H1 (cell line): ENCODE measurements around the gene FAM174A. TPM values are rescaled to one million over a fixed set of nuclear protein-coding genes. Genes with fewer than 3 reads are reported as not detected.

Experiments
- CTCF ChIA-PET: fragments of 300-600 bp; sonication (Branson Sonifier 250); formaldehyde crosslinking; loops from one replicate; lab custom pipeline; 2021; ENCODE audit not compliant: partially characterized antibody; lab: Charles Lee
- POLR2A ChIA-PET: fragments of 300-600 bp; sonication (Branson Sonifier 250); formaldehyde crosslinking; loops from one replicate; lab custom pipeline; 2021; ENCODE audit warnings: inconsistent platforms; ENCODE audit not compliant: partially characterized antibody; lab: Charles Lee
- DNase-seq, 2 experiments: peaks; one replicate each; pipeline versions ENCODE4 v3.0.0 to v3.0.0-alpha.2; 2010 to 2022; ENCODE audit warnings: low spot score in 2 of 2, low read depth in 1 of 2, mixed read lengths in 1 of 2
- FAIRE-seq: peaks from 2 replicates; lab custom pipeline; 2011; peaks lifted over from hg19 to GRCh38; lab: Jason Lieb, UNC
- H2AFZ ChIP-seq: 2 replicates; pipeline ENCODE4 v1.8.1; 2012; ENCODE audit warnings: low read length, inconsistent platforms
- H2AK5ac ChIP-seq: 2 replicates; pipeline ENCODE4 v1.6.1; 2013; ENCODE audit warnings: low read depth, low read length
- H2BK120ac ChIP-seq: replicated peaks from 2 replicates; pipeline ENCODE3; 2013; ENCODE audit warnings: low read depth, low read length, inconsistent platforms
- H2BK12ac ChIP-seq: 2 replicates; pipeline ENCODE4 v1.6.1; 2013; ENCODE audit warnings: low read depth, low read length
- H2BK15ac ChIP-seq: 2 replicates; pipeline ENCODE4 v1.6.1; 2013; ENCODE audit warnings: low read length
- H2BK20ac ChIP-seq: 2 replicates; pipeline ENCODE4 v1.6.1; 2013; ENCODE audit warnings: low read length
- H2BK5ac ChIP-seq: 2 replicates; pipeline ENCODE4 v1.6.1; 2013; ENCODE audit warnings: low read depth, low read length
- H3K14ac ChIP-seq: 2 replicates; pipeline ENCODE4 v1.6.1; 2013; ENCODE audit warnings: inconsistent platforms; ENCODE audit not compliant: insufficient read length
- H3K18ac ChIP-seq: 2 replicates; pipeline ENCODE4 v1.6.1; 2013; ENCODE audit warnings: low read length; ENCODE audit errors: extremely low read depth
- H3K23ac ChIP-seq: 2 replicates; pipeline ENCODE4 v1.6.1; 2013; ENCODE audit warnings: inconsistent platforms; ENCODE audit not compliant: insufficient read length
- H3K23me2 ChIP-seq: 2 replicates; pipeline ENCODE4 v1.6.1; 2013; ENCODE audit warnings: low read depth, low read length
- H3K27ac ChIP-seq: 2 replicates; pipeline ENCODE4 v1.6.1; 2011; ENCODE audit warnings: low read depth, low read length, inconsistent platforms
- H3K27me3 ChIP-seq, 4 experiments: replicated peaks in 1 of 4; 1 replicate in 1 of 4; 2 replicates in 3 of 4; pipeline versions ENCODE4 v1.6.1 to v1.8.1; 2011 to 2013; ENCODE audit warnings: low read length in 3 of 4, mild to moderate bottlenecking in 3 of 4, inconsistent platforms in 2 of 4, mixed read lengths in 2 of 4, moderate library complexity in 1 of 4; ENCODE audit not compliant: control insufficient read depth in 3 of 4, insufficient read depth in 3 of 4; ENCODE audit errors: extremely low read depth in 1 of 4
- H3K36me3 ChIP-seq, 4 experiments: 2 replicates each; pipeline versions ENCODE4 v1.6.1 to v1.8.1; 2011 to 2013; ENCODE audit warnings: mild to moderate bottlenecking in 4 of 4, low read length in 3 of 4, moderate library complexity in 2 of 4, control low read depth in 1 of 4, inconsistent platforms in 1 of 4; ENCODE audit not compliant: insufficient read depth in 4 of 4, control insufficient read depth in 2 of 4
- H3K4ac ChIP-seq: replicated peaks from 2 replicates; pipeline ENCODE3; 2013; ENCODE audit warnings: low read length, low read depth, mixed read lengths, inconsistent platforms; ENCODE audit not compliant: insufficient read length
- H3K4me1 ChIP-seq, 4 experiments: replicated peaks in 1 of 4; 1 replicate in 1 of 4; 2 replicates in 3 of 4; pipeline versions ENCODE4 v1.6.1 to v1.8.1; 2011 to 2013; ENCODE audit warnings: low read length in 3 of 4, inconsistent platforms in 2 of 4, mixed read lengths in 1 of 4; ENCODE audit not compliant: insufficient read depth in 4 of 4, control insufficient read depth in 3 of 4
- H3K4me2 ChIP-seq, 2 experiments: 2 replicates each; pipeline versions ENCODE4 v1.6.1 to v1.8.1; 2011 to 2013; ENCODE audit warnings: low read depth in 2 of 2, low read length in 2 of 2, control low read depth in 1 of 2, inconsistent platforms in 1 of 2, mild to moderate bottlenecking in 1 of 2; ENCODE audit not compliant: insufficient read depth in 1 of 2
- H3K4me3 ChIP-seq, 4 experiments: fragments of 200-600, 300-600 bp in 1 of 4; sonication (generic), shearing (Covaris generic), sonication (Bioruptor Twin) in 1 of 4; 2 replicates each; pipeline versions ENCODE4 v1.5.1 to v1.8.1; 2011 to 2016; ENCODE audit warnings: low read length in 4 of 4, low read depth in 3 of 4, control low read depth in 2 of 4, inconsistent platforms in 2 of 4, mild to moderate bottlenecking in 2 of 4, mixed read lengths in 1 of 4, moderate library complexity in 1 of 4; ENCODE audit not compliant: insufficient read depth in 2 of 4; ENCODE audit errors: extremely low read depth in 1 of 4
- H3K56ac ChIP-seq: replicated peaks from 2 replicates; pipeline ENCODE3; 2013; ENCODE audit warnings: low read depth, mild to moderate bottlenecking, mixed read lengths, low read length, inconsistent platforms; ENCODE audit not compliant: insufficient read length
- H3K79me1 ChIP-seq: 2 replicates; pipeline ENCODE4 v1.6.1; 2013; ENCODE audit warnings: low read depth, low read length, control low read depth
- H3K79me2 ChIP-seq, 2 experiments: 2 replicates each; pipeline versions ENCODE4 v1.6.1 to v1.8.1; 2012 to 2013; ENCODE audit warnings: low read length in 2 of 2, mild to moderate bottlenecking in 2 of 2, inconsistent platforms in 1 of 2; ENCODE audit not compliant: insufficient read depth in 2 of 2, control insufficient read depth in 1 of 2
- H3K9ac ChIP-seq, 4 experiments: replicated peaks in 1 of 4; 1 replicate in 1 of 4; 2 replicates in 3 of 4; pipeline versions ENCODE4 v1.6.1 to v1.8.1; 2011 to 2013; ENCODE audit warnings: low read depth in 3 of 4, low read length in 3 of 4, control low read depth in 2 of 4, mild to moderate bottlenecking in 2 of 4, moderate library complexity in 2 of 4, inconsistent platforms in 1 of 4; ENCODE audit errors: extremely low read depth in 1 of 4
- H3K9me3 ChIP-seq, 2 experiments: 2 replicates each; pipeline versions ENCODE4 v1.6.1 to v1.8.1; 2012 to 2013; ENCODE audit warnings: mild to moderate bottlenecking in 2 of 2, moderate library complexity in 2 of 2, control low read depth in 1 of 2, inconsistent platforms in 1 of 2, low read depth in 1 of 2, low read length in 1 of 2, mixed read lengths in 1 of 2; ENCODE audit not compliant: insufficient read depth in 2 of 2
- H4K20me1 ChIP-seq, 2 experiments: replicated peaks in 1 of 2; 2 replicates each; pipeline versions ENCODE3 to v1.8.1; 2011 to 2013; ENCODE audit warnings: inconsistent platforms in 2 of 2, low read length in 2 of 2, mild to moderate bottlenecking in 1 of 2; ENCODE audit not compliant: insufficient read depth in 2 of 2, control insufficient read depth in 1 of 2
- H4K5ac ChIP-seq: 2 replicates; pipeline ENCODE4 v1.6.1; 2013; ENCODE audit warnings: low read length, low read depth, mixed read lengths, inconsistent platforms; ENCODE audit not compliant: insufficient read length
- H4K8ac ChIP-seq: 2 replicates; pipeline ENCODE4 v1.8.0; 2013; ENCODE audit warnings: mild to moderate bottlenecking, moderate library complexity, low read length, inconsistent platforms; ENCODE audit not compliant: insufficient read depth; ENCODE audit errors: extremely low read depth
- H4K91ac ChIP-seq: replicated peaks from 2 replicates; pipeline ENCODE3; 2013; ENCODE audit warnings: low read length, mixed read lengths, inconsistent platforms; ENCODE audit not compliant: insufficient read length
- CEBPB ChIP-seq: IDR thresholded peaks from 2 replicates; pipeline ENCODE4 v1.6.1; 2012; ENCODE audit warnings: low read depth, low read length
- CTBP2 ChIP-seq: IDR thresholded peaks from 2 replicates; pipeline ENCODE4 v1.7.0; 2011; ENCODE audit warnings: borderline replicate concordance, mild to moderate bottlenecking, moderate library complexity, mixed read lengths, low read length; ENCODE audit not compliant: insufficient read depth, insufficient read length
- JUN ChIP-seq: IDR thresholded peaks from 2 replicates; pipeline ENCODE4 v1.6.1; 2011; ENCODE audit warnings: low read depth, mild to moderate bottlenecking, improper control_type of control experiment, low read length
- KDM1A ChIP-seq: fragments of 200-600, 300-600 bp; sonication (generic); IDR thresholded peaks from 2 replicates; pipeline ENCODE4 v1.7.1; 2016; ENCODE audit warnings: mild to moderate bottlenecking, low read length, borderline replicate concordance
- KDM4A ChIP-seq: IDR thresholded peaks from one replicate; pipeline ENCODE4 v1.7.1; 2012; ENCODE audit warnings: low read depth, mild to moderate bottlenecking, moderate library complexity, low read length, inconsistent platforms; ENCODE audit not compliant: severe bottlenecking
- KDM5A ChIP-seq: fragments of 200-600 bp; IDR thresholded peaks from 2 replicates; pipeline ENCODE4 v1.7.1; 2012; ENCODE audit warnings: mild to moderate bottlenecking, low read length, inconsistent platforms, mixed read lengths
- RAD21 ChIP-seq, 2 experiments: IDR thresholded peaks in 1 of 2; conservative IDR thresholded peaks in 1 of 2; 2 replicates each; pipeline ENCODE4 v1.6.1; 2011; ENCODE audit warnings: low read depth in 2 of 2, low read length in 2 of 2, improper control_type of control experiment in 1 of 2, inconsistent platforms in 1 of 2, mild to moderate bottlenecking in 1 of 2, moderate library complexity in 1 of 2
- RXRA ChIP-seq: IDR thresholded peaks from 2 replicates; pipeline ENCODE4 v1.6.1; 2011; ENCODE audit warnings: low read depth, mild to moderate bottlenecking, low read length, moderate library complexity; ENCODE audit not compliant: insufficient read depth
- SAP30 ChIP-seq: fragments of 300-600 bp; sonication (generic); IDR thresholded peaks from 2 replicates; pipeline ENCODE4 v1.7.1; 2012; ENCODE audit warnings: low read length, moderate library complexity, mild to moderate bottlenecking, inconsistent platforms; ENCODE audit not compliant: insufficient read depth, insufficient replicate concordance
- TAF1 ChIP-seq: IDR thresholded peaks from 2 replicates; pipeline ENCODE4 v1.6.1; 2011; ENCODE audit warnings: mild to moderate bottlenecking, low read depth, low read length
- TBP ChIP-seq: IDR thresholded peaks from 2 replicates; pipeline ENCODE4 v1.6.1; 2011; ENCODE audit warnings: low read depth, low read length, improper control_type of control experiment
- TEAD4 ChIP-seq: IDR thresholded peaks from 2 replicates; pipeline ENCODE4 v1.6.1; 2012; ENCODE audit warnings: low read depth, low read length, inconsistent platforms, mixed read lengths
- WGBS, 2 experiments: shearing (Covaris generic) in 1 of 2; methylation state at CpG; one replicate each; pipeline versions ENCODE4 v1.1.6 to v1.1.7; 2013 to 2015; ENCODE audit warnings: low lambda C conversion rate in 2 of 2, mixed read lengths in 2 of 2, inconsistent platforms in 1 of 2, low coverage in 1 of 2, missing lambda C conversion rate in 1 of 2; ENCODE audit not compliant: insufficient replicate concordance in 2 of 2, insufficient coverage in 1 of 2, insufficient read length in 1 of 2; ENCODE audit errors: extremely low coverage in 1 of 2, missing lambda C conversion rate in 1 of 2; 5-methylcytosine and 5-hydroxymethylcytosine counted together
- polyA plus RNA-seq, 7 experiments: library from polyadenylated mRNA; depleted of rRNA in 3 of 7; stranded (reverse) in 5 of 7; unstranded in 2 of 7; fragments of >200 nt in 5 of 7; fragments of 200-250 nt in 2 of 7; gene quantifications; 1 replicate in 5 of 7; 2 replicates in 1 of 7; 4 replicates in 1 of 7; pipeline versions ENCODE4 v1.2.1 to v1.2.3, GENCODE V29; 2011 to 2013; ENCODE audit warnings: missing spikeins in 2 of 7, mixed read lengths in 2 of 7
- total RNA-seq: library from RNA; stranded (reverse); fragmentation: NEBNext Ultra II Directional; extraction: Animal tissue kit (Norgen Biotek cat#: 25700); gene quantifications from 2 replicates; pipeline ENCODE4 v1.2.1, GENCODE V29; 2021

FAM174A gene
- total and polyA plus RNA-seq, 2 of the 8 experiments (the other 6 are each of a cell fraction or from before 2014, with no cell fraction given), result 3.9 to 5.3 TPM

GRCh38 chr5:100598446-100598845, 63.3 kb downstream of the FAM174A start:
- Histone ChIP-seq H3K4me1 (no peaks in the 10 kb centered on the region), H2AFZ (no peak overlapping the region), H4K91ac (no peak overlapping the region), H3K9ac (no peak overlapping the region), H3K27ac (no peak overlapping the region), H3K79me2 (no peaks in the 10 kb centered on the region), H3K14ac (no peak overlapping the region), H4K5ac (no peak overlapping the region), H3K18ac (no peak overlapping the region), H3K36me3 (no peaks in the 10 kb centered on the region), H3K27me3 (no peaks in the 10 kb centered on the region), H2BK5ac (no peak overlapping the region), H3K56ac (no peak overlapping the region), H2BK20ac (no peak overlapping the region), H3K9me3 (no peaks in the 10 kb centered on the region), H3K4me3 (no peak overlapping the region), H4K8ac (no peak overlapping the region), H3K4ac (no peak overlapping the region), H3K79me1 (no peaks in the 10 kb centered on the region), H2BK12ac (no peak overlapping the region), H4K20me1 (no peaks in the 10 kb centered on the region), H3K23me2 (no peaks in the 10 kb centered on the region), H3K4me2 (no peak overlapping the region), H2AK5ac (no peak overlapping the region), H2BK120ac (no peak overlapping the region), H2BK15ac (no peak overlapping the region), H3K23ac (no peak overlapping the region)
- ChIA-PET CTCF (interaction anchor here (1.2 to 1.6 kb wide), 3 partner anchors 8 to 15 kb away, joined by 3 to 4 read pairs (median 4); no protein-coding TSS in a partner anchor), POLR2A (no interaction called here)
- FAIRE-seq (no peak), DNase-seq (no peak)
- WGBS, 2 experiments, result 100% methylated on average over 1 of the region's 1 CpG; no CpG with 5 or more reads in 1 of the 2 experiments
- TF ChIP-seq TAF1, result no peak
- no peak for TF ChIP-seq TBP
- TF ChIP-seq RAD21 (IDR thresholded peaks at IDR 0.05 in 1 of 2, conservative IDR thresholded peaks at IDR 0.05 in 1 of 2; ENCODE audit: low read depth in 2 of 2, low read length in 2 of 2), result no peak
- no peak for TF ChIP-seq KDM1A
- TF ChIP-seq SAP30, result no peak
- TF ChIP-seq JUN, result no peak
- TF ChIP-seq RXRA, result no peak
- no peak for TF ChIP-seq CEBPB
- no peak for TF ChIP-seq KDM4A
- no peak for TF ChIP-seq TEAD4
- TF ChIP-seq CTBP2, result no peak
- no peak for TF ChIP-seq KDM5A
